GM12875 (cell line): ENCODE measurements around the gene PTTG2.

Source experiments
- H3K4me3 ChIP-seq: one replicate; pipeline ENCODE4 v1.5.1; 2011; ENCODE audit warnings: low read depth, low read length, control low read depth
- TF ChIP-seq, protein P1 (sequence below): IDR thresholded peaks from 2 replicates; pipeline ENCODE4 v1.5.1; 2011; ENCODE audit warnings: low read depth, mild to moderate bottlenecking, control low read depth, inconsistent platforms, low read length, moderate library complexity, borderline replicate concordance; ENCODE audit not compliant: insufficient read depth

The PTTG2 gene

GRCh38 chr4:38003102-38003501 lies 42.9 kb downstream of the PTTG2 start:
- no peak overlapping the region for H3K4me3 ChIP-seq
- TF ChIP-seq, protein P1, sequence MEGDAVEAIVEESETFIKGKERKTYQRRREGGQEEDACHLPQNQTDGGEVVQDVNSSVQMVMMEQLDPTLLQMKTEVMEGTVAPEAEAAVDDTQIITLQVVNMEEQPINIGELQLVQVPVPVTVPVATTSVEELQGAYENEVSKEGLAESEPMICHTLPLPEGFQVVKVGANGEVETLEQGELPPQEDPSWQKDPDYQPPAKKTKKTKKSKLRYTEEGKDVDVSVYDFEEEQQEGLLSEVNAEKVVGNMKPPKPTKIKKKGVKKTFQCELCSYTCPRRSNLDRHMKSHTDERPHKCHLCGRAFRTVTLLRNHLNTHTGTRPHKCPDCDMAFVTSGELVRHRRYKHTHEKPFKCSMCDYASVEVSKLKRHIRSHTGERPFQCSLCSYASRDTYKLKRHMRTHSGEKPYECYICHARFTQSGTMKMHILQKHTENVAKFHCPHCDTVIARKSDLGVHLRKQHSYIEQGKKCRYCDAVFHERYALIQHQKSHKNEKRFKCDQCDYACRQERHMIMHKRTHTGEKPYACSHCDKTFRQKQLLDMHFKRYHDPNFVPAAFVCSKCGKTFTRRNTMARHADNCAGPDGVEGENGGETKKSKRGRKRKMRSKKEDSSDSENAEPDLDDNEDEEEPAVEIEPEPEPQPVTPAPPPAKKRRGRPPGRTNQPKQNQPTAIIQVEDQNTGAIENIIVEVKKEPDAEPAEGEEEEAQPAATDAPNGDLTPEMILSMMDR, result no peak

DNA sequence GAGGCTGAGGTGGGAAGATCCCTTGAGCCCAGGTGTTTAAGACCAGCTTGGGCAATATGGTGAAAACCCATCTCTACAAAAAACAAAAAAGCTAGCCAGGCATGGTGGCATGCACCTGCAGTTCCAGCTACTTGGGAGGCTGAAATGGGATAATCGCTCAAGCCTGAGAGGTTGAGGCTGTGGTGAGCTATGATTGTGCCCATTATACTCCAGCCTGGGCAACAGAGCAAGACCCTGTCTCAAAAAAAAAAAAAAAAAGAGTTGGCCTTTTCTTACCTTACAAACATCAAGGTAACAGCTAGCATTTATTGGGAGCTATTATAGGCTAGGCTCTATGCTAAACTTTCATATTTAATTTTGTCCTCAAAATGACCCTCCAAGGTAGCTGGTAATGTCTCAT lies 43.4 kb downstream of the PTTG2 start:
- TF ChIP-seq, protein P1, result no peak
- H3K4me3 ChIP-seq, result no peak overlapping the region

DNA sequence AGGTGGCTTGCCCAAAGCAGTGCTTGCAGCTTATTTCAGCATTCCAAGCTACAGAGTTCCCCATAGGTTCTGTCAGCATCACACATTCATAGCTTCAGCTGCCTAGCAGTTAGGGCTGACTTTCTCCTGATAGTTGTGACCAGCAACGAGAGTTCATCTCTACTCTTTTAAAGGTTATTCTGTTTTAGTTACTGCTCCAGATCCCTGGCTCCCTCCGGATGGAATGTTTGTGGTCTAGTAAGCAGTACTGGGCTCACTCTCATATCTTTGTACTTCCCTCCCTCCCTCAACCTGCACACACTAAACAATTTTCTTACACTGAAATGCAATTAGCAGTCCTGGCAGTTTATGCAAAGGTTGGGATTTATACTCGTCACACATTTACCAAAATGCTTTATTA lies 43.9 kb downstream of the PTTG2 start:
- TF ChIP-seq, protein P1, result no peak
- H3K4me3 ChIP-seq, result no peak overlapping the region

- TF ChIP-seq, protein P1, result no peak
- H3K4me3 ChIP-seq, result no peak overlapping the region
Measured at GRCh38 chr4:38004887-38005286, 44.7 kb downstream of the PTTG2 start.

- TF ChIP-seq, protein P1, result no peak
Measured at GRCh38 chr4:38005637-38006036, 45.4 kb downstream of the PTTG2 start.

GRCh38 chr4:38007645-38008044 lies 47.4 kb downstream of the PTTG2 start:
- H3K4me3 ChIP-seq, result no peak overlapping the region

More at GRCh38 chr4:38005637-38006036, 45.4 kb downstream of the PTTG2 start:
- no peak overlapping the region for H3K4me3 ChIP-seq

GRCh38 chr4:38008571-38009021 lies 48.4 kb downstream of the PTTG2 start:
- no peak overlapping the region for H3K4me3 ChIP-seq
- TF ChIP-seq, protein P1, result no peak

More at GRCh38 chr4:38007645-38008044, 47.4 kb downstream of the PTTG2 start:
- TF ChIP-seq, protein P1, result no peak
